Measurements from ENCODE around the gene SREBF1.

- TF ChIP-seq EZH2 (IDR thresholded peaks at IDR 0.05; ENCODE audit: borderline replicate concordance, low read depth, low read length, severe bottlenecking) (no peak), CTCF (IDR thresholded peaks at IDR 0.05; ENCODE audit: borderline replicate concordance, extremely low read depth, low read length, poor library complexity, severe bottlenecking) (no peak)
Measured at GRCh38 chr17:17778308-17779014, 58.3 kb downstream of the SREBF1 start.
